AG09319 (cell line): ENCODE data around the gene RPP30.
"Not testable (repeated sequence)": the region's sequence is repeated elsewhere in the genome, so short reads cannot be mapped to it uniquely, and the experiment has no call there.

ENCODE experiments used
- DNase-seq: peaks from one replicate; pipeline ENCODE4 v3.0.0-alpha.2; 2010; ENCODE audit warnings: low read depth; ENCODE audit errors: extremely low read depth
- TF ChIP-seq, protein P1 (sequence below): IDR thresholded peaks from 2 replicates; pipeline ENCODE4 v1.5.1; 2011; ENCODE audit warnings: low read depth, mild to moderate bottlenecking, inconsistent platforms, low read length, moderate library complexity

The RPP30 gene

DNA sequence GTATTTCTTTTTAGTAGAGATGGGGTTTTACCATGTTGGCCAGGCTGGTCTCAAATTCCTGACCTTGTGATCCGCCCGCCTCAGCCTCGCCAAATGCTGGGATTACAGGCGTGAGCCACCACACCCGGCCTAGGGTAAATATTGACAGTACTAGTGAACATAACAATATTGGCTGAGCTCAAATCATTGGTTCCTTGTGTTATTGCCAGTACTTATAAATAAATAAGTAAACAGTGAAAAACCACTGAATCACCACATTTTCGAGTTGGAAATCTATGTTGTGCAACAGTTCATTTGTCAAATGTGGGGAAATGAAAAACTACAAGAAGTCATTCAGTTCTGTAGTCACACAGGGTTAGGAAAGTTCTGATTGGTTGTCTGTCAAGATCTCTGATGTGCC is 15.8 kb downstream of the RPP30 start:
- TF ChIP-seq, protein P1, sequence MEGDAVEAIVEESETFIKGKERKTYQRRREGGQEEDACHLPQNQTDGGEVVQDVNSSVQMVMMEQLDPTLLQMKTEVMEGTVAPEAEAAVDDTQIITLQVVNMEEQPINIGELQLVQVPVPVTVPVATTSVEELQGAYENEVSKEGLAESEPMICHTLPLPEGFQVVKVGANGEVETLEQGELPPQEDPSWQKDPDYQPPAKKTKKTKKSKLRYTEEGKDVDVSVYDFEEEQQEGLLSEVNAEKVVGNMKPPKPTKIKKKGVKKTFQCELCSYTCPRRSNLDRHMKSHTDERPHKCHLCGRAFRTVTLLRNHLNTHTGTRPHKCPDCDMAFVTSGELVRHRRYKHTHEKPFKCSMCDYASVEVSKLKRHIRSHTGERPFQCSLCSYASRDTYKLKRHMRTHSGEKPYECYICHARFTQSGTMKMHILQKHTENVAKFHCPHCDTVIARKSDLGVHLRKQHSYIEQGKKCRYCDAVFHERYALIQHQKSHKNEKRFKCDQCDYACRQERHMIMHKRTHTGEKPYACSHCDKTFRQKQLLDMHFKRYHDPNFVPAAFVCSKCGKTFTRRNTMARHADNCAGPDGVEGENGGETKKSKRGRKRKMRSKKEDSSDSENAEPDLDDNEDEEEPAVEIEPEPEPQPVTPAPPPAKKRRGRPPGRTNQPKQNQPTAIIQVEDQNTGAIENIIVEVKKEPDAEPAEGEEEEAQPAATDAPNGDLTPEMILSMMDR, result no peak
- DNase-seq, result no peak

DNA sequence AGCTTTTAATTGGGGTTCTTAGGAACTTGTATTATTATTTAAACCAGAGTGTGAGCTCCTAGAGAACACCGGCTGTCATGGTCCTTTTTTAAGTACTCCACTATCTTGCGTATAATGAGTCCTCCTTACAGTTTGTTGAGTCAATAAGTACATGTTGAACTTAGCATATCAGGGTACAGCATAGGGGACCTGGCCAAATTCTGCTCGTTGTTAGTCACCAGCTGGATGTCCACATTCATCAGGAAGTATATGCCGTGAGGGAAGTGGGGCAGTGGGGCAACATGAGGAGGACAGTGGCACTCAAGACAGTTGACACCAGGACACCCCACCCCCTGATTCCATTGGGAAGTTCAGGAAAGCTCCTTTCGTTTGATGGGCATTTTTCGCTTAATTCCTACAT is 16.6 kb downstream of the RPP30 start:
- TF ChIP-seq, protein P1, result no peak
- no peak for DNase-seq

DNA sequence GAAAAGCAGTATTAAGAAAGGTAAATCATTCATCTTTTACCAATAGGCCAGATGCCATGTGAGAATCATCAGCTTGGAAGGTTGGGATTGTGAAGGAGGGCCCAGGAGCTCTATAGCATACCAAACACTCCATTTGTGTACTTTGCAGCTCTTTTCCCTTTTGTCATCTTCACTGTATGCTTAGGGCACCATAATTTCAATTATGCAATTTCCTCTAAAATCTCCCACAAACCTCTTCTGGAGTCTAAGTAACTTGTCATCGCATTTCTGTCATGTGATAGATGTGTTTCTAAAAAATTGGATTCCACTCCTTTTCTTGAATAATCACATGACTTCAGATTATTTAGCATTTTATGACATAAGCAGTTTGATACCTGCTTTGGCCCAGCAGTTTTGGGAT is 17.9 kb downstream of the RPP30 start:
- DNase-seq, result no peak
- TF ChIP-seq, protein P1, result no peak

DNA sequence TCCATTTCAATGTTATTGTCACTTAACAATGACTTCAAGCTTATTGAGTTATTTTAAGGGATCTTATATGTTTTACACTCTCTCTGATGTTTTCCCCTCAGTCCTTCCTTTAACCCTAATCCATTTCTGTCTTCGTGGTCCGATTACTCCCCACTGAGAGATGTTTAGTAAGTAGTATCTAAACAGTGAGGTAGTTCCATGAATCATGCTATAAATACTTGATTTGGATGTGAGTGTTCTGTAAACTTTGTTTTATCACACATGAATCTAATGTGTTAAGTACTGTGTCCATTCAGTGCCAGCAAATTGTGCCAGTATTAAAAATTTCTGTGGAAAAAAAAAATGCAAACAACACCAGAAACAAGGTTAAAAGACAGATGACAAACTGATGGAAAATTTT is 18.6 kb downstream of the RPP30 start:
- TF ChIP-seq, protein P1, result no peak
- no peak for DNase-seq

DNA sequence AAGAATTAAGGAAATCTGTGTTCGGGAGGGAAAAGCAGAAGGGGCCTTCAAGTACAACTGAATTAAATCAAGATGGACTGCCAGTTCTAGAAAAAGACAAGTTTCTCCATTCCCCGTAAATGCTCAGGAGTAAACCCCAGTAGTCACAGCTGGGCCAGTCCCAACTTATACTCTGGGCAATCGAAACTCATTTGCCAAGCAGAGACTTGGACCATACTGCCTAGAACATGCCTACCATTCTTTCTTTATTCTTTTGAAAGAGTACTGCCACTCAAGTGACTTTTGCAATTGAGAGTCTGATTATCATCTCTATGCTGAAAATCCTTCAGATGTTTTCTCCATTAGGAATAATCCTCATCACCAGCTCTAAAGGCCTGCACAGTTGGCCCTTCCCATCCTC is 21.4 kb downstream of the RPP30 start:
- TF ChIP-seq, protein P1, result no peak
- DNase-seq, result no peak

DNA sequence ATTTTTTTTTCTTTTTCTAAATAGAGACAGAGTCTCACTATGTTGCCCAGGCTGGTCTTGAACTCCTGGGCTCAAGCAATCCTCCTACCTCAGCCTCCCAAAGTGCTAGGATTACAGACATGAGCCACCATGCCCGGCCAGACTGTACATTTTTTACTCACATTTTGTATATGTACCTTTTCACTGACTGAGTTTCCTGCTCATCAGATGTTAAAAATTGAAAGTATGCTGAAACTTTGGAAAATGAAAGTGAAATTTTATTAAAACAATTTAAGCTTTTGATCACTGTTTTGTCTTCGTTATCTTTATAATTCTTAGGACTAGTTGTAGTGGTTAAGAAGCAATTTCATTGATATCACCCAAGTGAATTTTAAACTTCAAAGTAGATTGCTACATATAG is 25.1 kb downstream of the RPP30 start:
- not testable (repeated sequence) for DNase-seq

DNA sequence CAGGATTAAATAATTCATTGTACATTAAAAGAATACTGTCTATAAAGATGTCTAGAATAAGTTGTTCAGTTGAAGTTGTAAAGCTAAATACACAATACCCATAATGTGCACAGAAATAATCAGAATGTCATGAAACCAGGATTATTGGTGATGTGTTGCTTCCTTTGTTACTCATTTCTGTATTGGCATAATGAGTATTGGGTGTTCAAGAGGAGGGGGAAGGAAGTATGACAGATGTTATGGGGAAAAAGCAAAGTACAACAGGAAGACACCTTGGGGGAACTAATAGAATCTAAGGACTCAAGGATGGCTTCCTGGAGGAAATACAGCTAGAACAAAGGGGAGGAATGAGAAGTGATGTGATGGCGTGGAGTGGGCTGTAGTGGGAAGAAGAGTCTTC is 34.2 kb downstream of the RPP30 start:
- no peak for DNase-seq
- TF ChIP-seq, protein P1, result no peak

DNA sequence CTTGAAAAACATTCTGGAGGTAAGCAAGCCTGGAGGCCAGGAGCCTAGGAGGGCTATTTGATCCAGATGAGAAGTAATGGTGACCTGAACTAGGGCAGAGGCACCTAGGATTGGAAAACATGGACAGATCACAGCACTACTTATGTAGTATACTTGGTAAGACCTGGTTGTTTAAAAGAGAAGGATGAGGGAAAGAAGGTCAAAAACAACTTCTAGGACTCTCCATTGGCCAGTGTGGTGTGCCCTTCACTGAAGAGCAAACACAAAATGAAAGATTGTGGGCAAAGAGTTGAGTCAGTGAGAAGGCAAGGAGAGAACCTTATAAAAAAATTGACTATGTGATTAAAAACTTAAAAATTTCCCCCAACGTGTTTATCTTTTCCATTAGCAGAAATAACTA is 34.8 kb downstream of the RPP30 start:
- TF ChIP-seq, protein P1, result no peak
- no peak for DNase-seq
